CD4-positive, alpha-beta T cell treated with Interferon gamma for 1 hour (primary cell): ENCODE measurements around the gene GPSM1.

ENCODE experiments used
- DNase-seq: peaks from one replicate; pipeline ENCODE4 v3.0.0-alpha.2; 2020

The GPSM1 gene

DNA sequence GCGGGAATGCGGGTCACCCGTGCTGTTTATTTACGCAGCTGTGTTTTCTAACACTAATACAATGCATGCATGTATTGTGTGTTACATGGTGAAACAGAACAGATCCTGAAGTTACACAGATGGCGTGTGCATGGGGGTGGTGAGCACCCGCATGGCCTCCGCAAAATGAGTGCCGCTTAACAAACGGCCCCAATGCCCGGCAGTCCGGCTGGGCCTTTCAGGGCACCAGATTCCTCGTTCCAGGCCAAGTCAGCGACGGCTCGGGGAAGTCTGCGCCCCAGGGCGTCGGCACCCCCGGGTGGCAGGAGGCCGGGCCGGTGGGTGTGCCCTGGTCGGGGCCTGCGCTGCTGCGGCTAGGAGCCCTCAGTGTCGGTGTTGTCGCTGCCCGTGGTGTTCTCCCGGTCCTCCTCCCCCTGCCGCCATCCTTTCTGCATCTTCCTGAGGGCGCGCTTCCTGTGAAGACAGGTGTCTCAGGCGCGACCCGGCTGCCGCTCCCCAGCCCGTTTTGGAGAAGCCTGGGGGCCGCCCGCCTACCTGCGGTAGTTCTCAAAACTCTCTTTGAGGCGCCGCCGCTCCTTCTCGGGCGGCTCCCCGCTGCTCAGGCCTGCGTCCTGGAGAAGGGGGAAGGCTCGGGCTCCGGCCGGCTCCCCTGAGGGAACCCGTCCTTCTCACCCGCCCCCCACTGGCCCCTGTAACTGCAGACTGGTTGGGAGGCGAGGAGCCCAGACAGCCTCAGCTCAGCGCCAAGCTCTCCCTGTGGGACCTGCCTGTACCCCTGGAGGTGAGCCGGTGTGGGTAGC, 36.8 kb downstream of the GPSM1 start:
- no peak for DNase-seq

GRCh38 chr9:136364942-136365774, 37.8 kb downstream of the GPSM1 start:
- DNase-seq: no peak

GRCh38 chr9:136365775-136366222, 38.5 kb downstream of the GPSM1 start:
- peak; percentile 19 for DNase-seq

GRCh38 chr9:136366826-136367225, 39.5 kb downstream of the GPSM1 start:
- DNase-seq: no peak

DNA sequence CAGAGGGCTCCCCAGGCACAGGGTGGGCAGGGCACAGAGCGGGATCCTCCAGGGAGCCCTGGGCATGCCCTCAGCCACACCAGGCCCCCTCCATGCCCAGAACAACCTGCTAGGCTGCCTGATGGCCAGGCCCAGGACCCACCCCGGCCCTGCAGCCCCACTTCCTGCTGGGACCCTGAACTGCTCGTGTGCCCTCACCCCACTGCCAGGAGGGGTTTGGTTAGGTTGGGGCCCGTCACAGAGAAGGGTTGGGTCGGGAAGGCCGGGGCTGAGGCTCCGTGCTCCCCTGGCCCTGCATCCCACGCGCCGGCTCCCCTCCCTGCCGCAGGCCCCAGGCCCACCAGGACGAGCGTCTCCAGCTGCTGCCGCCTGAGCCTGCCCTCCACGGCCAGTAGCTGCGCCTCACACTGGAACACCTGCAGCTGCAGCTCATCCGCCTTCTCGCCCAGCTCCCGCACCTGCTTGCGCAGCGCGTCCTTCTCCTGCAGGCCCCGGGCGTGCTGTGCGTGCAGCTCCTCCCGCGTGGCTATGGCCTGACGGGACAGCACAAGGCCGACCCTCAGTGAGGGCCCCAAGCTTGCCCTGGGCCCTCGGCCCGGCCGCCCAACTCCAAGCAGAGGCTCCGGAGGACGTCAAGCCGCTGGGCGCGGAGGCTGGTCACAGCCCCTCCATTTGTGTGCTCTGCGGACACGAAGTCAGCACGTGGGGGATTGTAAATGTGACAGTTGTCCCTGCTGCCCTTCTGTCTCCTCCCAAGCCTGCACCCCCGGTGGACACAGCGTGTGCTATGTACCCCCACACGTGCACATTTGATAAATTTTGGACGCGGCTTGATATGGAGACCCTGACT, 40.2 kb downstream of the GPSM1 start:
- DNase-seq: no peak

GRCh38 chr9:136368190-136368589, 40.9 kb downstream of the GPSM1 start:
- no peak for DNase-seq

- DNase-seq: no peak
Observed at GRCh38 chr9:136370037-136370436, 42.7 kb downstream of the GPSM1 start.

GRCh38 chr9:136370687-136371532, 43.6 kb downstream of the GPSM1 start:
- DNase-seq: no peak

DNA sequence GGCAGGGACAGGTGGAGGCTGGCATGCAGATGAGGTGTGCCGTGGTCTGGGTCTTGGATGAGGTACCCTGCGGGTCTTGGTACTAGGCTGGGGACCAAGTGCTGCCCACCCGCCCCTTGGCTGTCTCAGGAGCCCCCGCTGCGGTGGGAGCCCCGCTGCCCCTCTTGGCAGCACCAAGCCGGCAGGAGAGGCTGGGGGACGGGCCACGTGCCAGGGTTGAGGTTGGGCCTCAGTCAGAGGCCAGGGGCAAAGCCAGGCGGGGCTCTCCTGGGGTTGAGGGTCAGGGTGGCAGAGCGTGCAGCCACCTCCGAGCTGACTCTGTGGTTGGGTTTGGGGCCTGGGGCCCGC, 44.2 kb downstream of the GPSM1 start:
- no peak for DNase-seq

GRCh38 chr9:136372006-136372405, 44.7 kb downstream of the GPSM1 start:
- no peak for DNase-seq

DNA sequence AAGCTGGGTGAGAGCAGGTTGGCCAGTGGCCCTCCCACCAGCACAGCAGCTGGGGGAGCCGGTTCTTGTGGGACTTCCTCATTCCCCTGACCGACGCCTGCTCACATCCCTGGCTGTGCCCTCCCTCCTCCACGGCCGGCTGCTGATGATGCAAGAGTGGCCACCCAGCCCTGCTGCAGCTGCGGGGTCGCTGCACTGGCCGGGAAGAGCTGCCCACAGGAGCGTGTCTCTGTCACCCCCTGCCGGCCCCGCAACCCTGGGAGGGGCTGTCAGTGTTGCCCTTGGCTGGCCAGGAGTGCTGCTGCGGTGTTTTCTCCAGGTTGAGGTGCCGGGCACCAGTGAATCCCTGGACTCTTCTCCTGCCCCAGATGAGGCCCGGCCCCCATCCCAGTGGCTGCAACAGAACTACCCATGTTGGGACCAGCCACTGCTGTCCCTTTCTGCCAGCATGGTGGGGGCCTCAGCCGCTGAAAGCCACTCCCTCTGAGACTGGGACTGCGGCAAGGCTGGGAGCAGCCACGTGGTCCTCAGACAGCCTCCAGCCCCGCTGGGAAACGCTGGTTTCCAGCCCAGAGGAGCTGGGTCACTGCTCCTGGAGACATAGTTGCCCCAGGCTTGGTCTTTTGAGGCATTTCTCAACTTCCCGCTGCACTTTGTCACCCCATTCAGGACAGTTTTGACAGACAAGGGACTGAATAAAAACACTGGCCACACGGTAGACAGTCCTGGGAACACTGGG, 45.4 kb downstream of the GPSM1 start:
- peak; percentile 53 for DNase-seq

DNA sequence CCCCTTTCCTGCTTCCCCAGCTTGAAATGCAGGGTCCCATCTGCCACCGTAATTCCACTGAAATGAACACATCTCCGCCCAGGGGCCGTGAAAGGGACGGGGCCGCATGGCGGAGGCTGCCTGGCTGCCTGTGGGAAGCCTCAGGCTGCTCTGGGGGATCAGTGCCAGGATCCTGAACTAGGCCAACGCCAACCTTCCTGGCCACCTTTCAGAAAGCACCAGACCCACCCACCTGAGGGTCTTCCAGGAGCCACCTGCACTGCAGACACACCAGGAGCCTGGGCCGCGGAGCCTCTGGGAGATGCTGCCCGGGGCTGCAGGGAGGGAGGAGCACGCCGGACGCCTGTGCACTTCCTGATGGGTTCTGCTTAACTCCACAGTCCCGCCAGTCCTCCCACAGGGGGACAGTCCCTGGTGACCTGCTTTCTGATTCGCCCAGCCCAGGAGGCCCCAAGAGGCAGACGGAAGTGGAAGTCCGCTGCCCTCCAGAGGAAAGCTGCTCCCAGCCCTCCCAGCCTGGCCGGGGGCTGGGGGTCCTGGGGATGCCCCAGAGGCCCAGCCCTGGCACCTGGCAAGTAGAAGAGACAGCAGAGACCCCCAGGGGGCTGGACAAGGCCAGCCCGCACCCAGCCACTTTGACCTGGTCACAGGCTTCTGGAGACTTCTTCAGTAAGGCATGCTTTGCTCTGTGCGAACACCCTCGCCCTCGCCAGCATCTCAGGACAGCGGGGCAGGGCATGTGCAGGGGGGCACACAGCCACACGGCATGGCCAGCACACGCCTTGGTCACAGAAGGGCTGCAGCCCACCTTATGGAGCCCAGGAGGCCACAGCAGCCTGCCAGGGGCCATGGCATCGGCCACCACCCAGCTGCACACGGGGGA, 46.2 kb downstream of the GPSM1 start, which contains the start of gene CARD9:
TSS of gene CARD9 (minus strand) at position 370 of the 883 bp plus-strand sequence. CDS start 1,591 bp downstream, outside the sequence.
- peak; percentile 43 for DNase-seq

GRCh38 chr9:136374183-136374575, 46.8 kb downstream of the GPSM1 start:
- no peak for DNase-seq

DNA sequence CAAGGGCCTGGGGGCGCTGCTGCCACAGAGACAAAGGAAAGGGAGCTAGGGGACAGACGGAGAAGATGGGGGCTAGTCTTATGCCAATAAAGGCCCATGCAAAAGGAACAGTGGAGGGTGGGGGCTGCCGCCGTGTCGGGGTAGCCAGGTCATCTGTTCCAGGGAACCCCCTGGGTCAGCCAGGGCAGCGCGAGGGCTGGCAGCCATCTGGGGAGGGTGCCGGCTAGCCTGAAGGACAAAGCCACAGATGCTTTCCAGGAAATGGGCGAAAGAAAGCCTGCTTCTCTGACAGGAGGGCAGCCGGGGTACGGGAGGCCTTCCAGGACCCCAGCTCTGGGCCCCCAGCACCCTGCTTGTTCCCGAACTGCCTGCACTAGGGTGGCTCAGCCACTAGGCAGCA, 47.8 kb downstream of the GPSM1 start:
- no peak for DNase-seq

GRCh38 chr9:136376457-136376856, 49.1 kb downstream of the GPSM1 start:
- no peak for DNase-seq

DNA sequence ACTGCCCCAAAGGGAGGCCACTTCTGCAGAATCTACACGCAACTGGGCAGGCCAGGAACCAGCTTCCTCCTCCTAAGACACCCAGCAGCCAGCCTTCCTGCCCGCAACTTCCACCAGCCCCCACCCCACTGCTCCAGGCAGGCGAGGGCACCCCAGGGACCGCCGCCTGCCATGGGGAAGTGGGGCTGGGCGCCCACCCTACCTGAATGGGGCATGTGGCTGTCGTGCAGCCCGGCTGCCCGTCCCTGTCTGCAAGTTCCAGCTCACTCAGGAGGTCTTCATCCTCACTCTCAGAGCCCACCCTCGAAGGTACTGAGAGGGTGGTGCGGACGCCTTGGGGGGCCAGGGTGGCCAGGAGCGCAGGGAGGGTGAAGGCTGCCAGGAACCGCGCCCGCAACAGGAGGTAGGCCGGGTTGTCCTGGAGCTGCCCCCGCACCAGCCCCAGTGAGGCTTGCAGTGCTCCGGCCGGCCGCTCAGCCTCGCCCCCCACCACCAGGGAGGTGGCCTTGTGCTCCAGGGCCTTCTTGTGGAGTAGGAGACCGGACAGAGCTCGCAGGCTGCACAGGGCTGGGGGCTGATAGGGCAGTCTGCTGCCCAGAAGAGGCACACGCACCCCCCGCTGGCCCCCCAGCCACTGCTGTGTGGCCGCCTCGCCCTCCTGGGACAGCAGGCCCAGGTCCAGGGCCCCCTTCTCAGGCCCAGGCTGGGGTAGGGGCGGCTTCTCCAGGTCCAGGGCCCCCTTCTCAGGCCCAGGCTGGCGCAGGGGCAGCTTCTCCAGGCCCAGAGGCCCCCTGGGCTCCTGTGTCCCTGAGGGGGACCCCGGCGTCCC, 50.2 kb downstream of the GPSM1 start:
- no peak for DNase-seq

- no peak for DNase-seq
Observed at GRCh38 chr9:136378170-136379002, 51.0 kb downstream of the GPSM1 start.

- no peak for DNase-seq
Observed at GRCh38 chr9:136379003-136379287, 51.6 kb downstream of the GPSM1 start.

DNA sequence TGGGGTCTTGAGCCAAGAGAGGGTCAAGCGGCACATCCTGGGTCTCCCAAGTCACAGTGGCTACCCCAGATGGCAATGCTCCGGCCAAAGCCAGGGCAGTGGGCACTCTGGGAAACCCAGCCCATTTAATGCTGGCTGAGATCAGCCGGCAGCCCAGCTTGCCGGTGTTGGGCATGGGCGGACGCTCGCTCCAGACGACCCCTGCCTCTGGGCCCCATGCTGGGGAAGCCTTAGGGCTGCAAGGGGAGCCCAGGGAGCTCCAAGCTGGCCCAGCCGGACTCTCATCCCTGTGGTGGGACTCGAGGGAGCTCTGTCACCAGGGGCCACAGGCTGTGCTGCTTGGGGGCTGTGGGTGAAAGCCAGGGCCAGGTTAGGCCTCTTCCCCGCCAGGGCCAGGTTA, 52.1 kb downstream of the GPSM1 start:
- no peak for DNase-seq
